ENCODE results near the gene L3MBTL3.

DNA sequence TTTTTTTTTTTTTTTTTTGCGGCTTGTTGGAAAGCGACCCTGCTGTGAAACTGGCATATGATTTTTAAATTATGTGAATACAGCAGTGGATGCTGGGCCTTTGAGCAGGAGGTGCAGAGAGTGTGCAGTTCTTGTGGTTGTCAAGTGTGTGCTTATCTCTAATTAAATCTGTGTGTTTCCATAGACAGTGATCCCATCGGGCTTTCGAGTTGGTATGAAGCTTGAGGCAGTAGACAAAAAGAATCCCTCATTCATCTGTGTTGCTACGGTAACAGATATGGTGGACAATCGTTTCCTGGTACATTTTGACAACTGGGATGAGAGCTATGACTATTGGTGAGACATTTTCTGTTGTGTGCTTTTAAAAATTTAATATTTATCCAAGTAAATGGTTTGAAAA lies 52.4 kb downstream of the L3MBTL3 start:
- TF ChIP-seq CTCF (IDR thresholded peaks at IDR 0.05) (no peak), POLR2A (IDR thresholded peaks at IDR 0.05) (no peak), POLR2AphosphoS5 (IDR thresholded peaks at IDR 0.05) (no peak)

All from prostate gland (tissue), 2 donors.